GM12878 (cell line): ENCODE measurements around the gene NDUFB1. TPM values are rescaled to one million over a fixed set of nuclear protein-coding genes. Genes with fewer than 3 reads are reported as not detected.

Source experiments
- ATAC-seq: fragments of 200-7000 bp; cut with Tn5 transposase; 3 replicates; pipeline ENCODE4 v1.9.1; 2020; ENCODE audit warnings: mild to moderate bottlenecking, moderate library complexity
- BruUV-seq: library from RNA; stranded (reverse); fragments of 400-500 nt; replicated peaks from 2 replicates; lab custom pipeline; 2021; lab: Mats Ljungman, UMichigan
- CTCF ChIA-PET: fragments of 300-600 bp; sonication (Branson Sonifier 250); formaldehyde crosslinking; extraction: SDS; loops from one replicate; lab custom pipeline; 2021; ENCODE audit warnings: inconsistent platforms; lab: Yijun Ruan, JAX
- POLR2A ChIA-PET: fragments of 350-600 bp; formaldehyde crosslinking; extraction: SDS; loops from one replicate; lab custom pipeline; 2021; ENCODE audit warnings: inconsistent platforms; lab: Charles Lee
- RAD21 ChIA-PET: fragments of 300-600 bp; sonication (Branson Sonifier 250); formaldehyde crosslinking; loops from one replicate; lab custom pipeline; 2023; ENCODE audit warnings: antibody characterized with exemption; ENCODE audit not compliant: unreplicated experiment; lab: Charles Lee
- SMC1A ChIA-PET: fragments of 300-600 bp; sonication (Branson Sonifier 250); formaldehyde crosslinking; loops from one replicate; lab custom pipeline; 2023; ENCODE audit not compliant: unreplicated experiment, uncharacterized antibody; lab: Charles Lee
- DNase-seq: peaks from one replicate; pipeline ENCODE4 v3.0.0-alpha.2; 2011; ENCODE audit warnings: low read depth, low spot score
- FAIRE-seq: peaks from 3 replicates; lab custom pipeline; 2011; peaks lifted over from hg19 to GRCh38; lab: Jason Lieb, UNC
- H2AFZ ChIP-seq: 2 replicates; pipeline ENCODE4 v1.6.0; 2011; ENCODE audit warnings: low read depth, low read length, control low read depth; ENCODE audit not compliant: control insufficient read depth
- H3K27ac ChIP-seq: 2 replicates; pipeline ENCODE4 v1.5.1; 2011; ENCODE audit warnings: control low read depth; ENCODE audit not compliant: control insufficient read depth, insufficient read depth
- H3K27me3 ChIP-seq, 2 experiments: replicated peaks in 1 of 2; 2 replicates each; pipeline versions ENCODE4 v1.6.0 to v1.6.1; 2011; ENCODE audit warnings: low read length in 1 of 2; ENCODE audit not compliant: control insufficient read depth in 2 of 2, insufficient read depth in 2 of 2
- H3K36me3 ChIP-seq, 2 experiments: 2 replicates each; pipeline ENCODE4 v1.5.1; 2011; ENCODE audit warnings: low read length in 1 of 2; ENCODE audit not compliant: control insufficient read depth in 2 of 2, insufficient read depth in 2 of 2
- H3K4me1 ChIP-seq: 2 replicates; pipeline ENCODE4 v1.6.1; 2011; ENCODE audit warnings: mild to moderate bottlenecking, low read length, moderate library complexity, mixed read lengths; ENCODE audit not compliant: control insufficient read depth, insufficient read depth
- H3K4me2 ChIP-seq: 2 replicates; pipeline ENCODE4 v1.6.0; 2011; ENCODE audit warnings: control low read depth; ENCODE audit not compliant: control insufficient read depth, insufficient read depth
- H3K4me3 ChIP-seq: fragments of 200-600 bp; sonication (generic); 2 replicates; pipeline ENCODE4 v1.5.1; 2016
- H3K79me2 ChIP-seq: 2 replicates; pipeline ENCODE4 v1.6.0; 2011; ENCODE audit warnings: low read length; ENCODE audit not compliant: control insufficient read depth, insufficient read depth
- H3K9ac ChIP-seq: 2 replicates; pipeline ENCODE4 v1.8.0; 2011; ENCODE audit warnings: low read length, control low read depth, mixed read lengths; ENCODE audit not compliant: control insufficient read depth, insufficient read depth
- H3K9me3 ChIP-seq: replicated peaks from 3 replicates; pipeline ENCODE4 v1.5.1; 2011; ENCODE audit warnings: mild to moderate bottlenecking, low read length; ENCODE audit not compliant: control insufficient read depth, insufficient read depth
- H4K20me1 ChIP-seq: 2 replicates; pipeline ENCODE4 v1.6.0; 2011; ENCODE audit not compliant: control insufficient read depth, insufficient read depth
- BMI1 ChIP-seq: fragments of 450-650 bp; IDR thresholded peaks from 2 replicates; pipeline ENCODE4 v1.6.1; 2016; ENCODE audit warnings: mild to moderate bottlenecking, moderate library complexity, borderline replicate concordance
- EP300 ChIP-seq, 2 experiments: fragments of 150-350 bp in 1 of 2; IDR thresholded peaks; 2 replicates each; pipeline ENCODE4 v1.6.1; 2011 to 2012; ENCODE audit warnings: low read depth in 2 of 2, low read length in 2 of 2, borderline replicate concordance in 1 of 2, improper control_type of control experiment in 1 of 2, inconsistent platforms in 1 of 2; ENCODE audit not compliant: control insufficient read depth in 1 of 2
- EZH2 ChIP-seq: IDR thresholded peaks from 2 replicates; pipeline ENCODE4 v1.6.1; 2012; ENCODE audit warnings: low read depth, mild to moderate bottlenecking, control low read depth, inconsistent platforms, low read length, borderline replicate concordance; ENCODE audit not compliant: control insufficient read depth
- HDAC2 ChIP-seq: fragments of 200-600 bp; sonication (generic); IDR thresholded peaks from 2 replicates; pipeline ENCODE4 v1.6.1; 2017
- MEF2A ChIP-seq: IDR thresholded peaks from 2 replicates; pipeline ENCODE4 v1.6.1; 2011; ENCODE audit warnings: low read depth, mild to moderate bottlenecking, low read length, moderate library complexity; ENCODE audit not compliant: insufficient read depth
- POU2F2 ChIP-seq: IDR thresholded peaks from 3 replicates; pipeline ENCODE4 v1.6.1; 2011; ENCODE audit warnings: low read depth, mild to moderate bottlenecking, low read length, borderline replicate concordance
- RBBP5 ChIP-seq: fragments of 200-600 bp; sonication (generic); conservative IDR thresholded peaks from 2 replicates; pipeline ENCODE4 v1.6.1; 2016
- SMC3 ChIP-seq: IDR thresholded peaks from 2 replicates; pipeline ENCODE4 v1.6.1; 2011; ENCODE audit warnings: low read length, improper control_type of control experiment, borderline replicate concordance
- SUPT20H ChIP-seq: IDR thresholded peaks from 2 replicates; pipeline ENCODE4 v1.6.1; 2011; ENCODE audit warnings: low read depth, mild to moderate bottlenecking, low read length, moderate library complexity, borderline replicate concordance; ENCODE audit not compliant: control insufficient read depth
- ZNF384 ChIP-seq: IDR thresholded peaks from 2 replicates; pipeline ENCODE4 v1.6.1; 2012; ENCODE audit warnings: low read depth, mild to moderate bottlenecking, low read length, improper control_type of control experiment, borderline replicate concordance
- WGBS: methylation state at CpG from one replicate; pipeline ENCODE4 v1.1.6; 2016; ENCODE audit warnings: low lambda C conversion rate; ENCODE audit not compliant: insufficient replicate concordance, insufficient coverage; ENCODE audit errors: missing lambda C conversion rate; 5-methylcytosine and 5-hydroxymethylcytosine counted together
- in situ Hi-C: fragments of 300-500 bp; cut with MboI; formaldehyde crosslinking; loops from 9 replicates; pipeline ENCODE4 v1.14.3; 2018; ENCODE audit warnings: mixed read lengths
- intact Hi-C: fragments of 100-400 bp; cut with micrococcal nuclease; formaldehyde crosslinking; loops from one replicate; pipeline ENCODE4 v1.14.2; 2022; ENCODE audit not compliant: unreplicated experiment
- polyA plus RNA-seq, 11 experiments: library from polyadenylated mRNA; depleted of rRNA in 4 of 11; unstranded in 6 of 11; stranded (reverse) in 5 of 11; fragments of >200 nt; fragmentation: Nextera tagmentation in 4 of 11; fragmentation: Illumina TruSeq in 1 of 11; extraction: Ambion mirVana in 4 of 11; extraction: Trizol in 1 of 11; gene quantifications; 1 replicate in 1 of 11; 2 replicates in 10 of 11; pipeline versions ENCODE4 v1.2.1 to v1.2.3, GENCODE V29; 2011 to 2016; ENCODE audit warnings: inconsistent platforms in 2 of 11, missing spikeins in 2 of 11, low read depth in 1 of 11
- total RNA-seq, 4 experiments: library from RNA; depleted of rRNA in 3 of 4; stranded (reverse); fragments of >200 nt in 3 of 4; fragmentation: Illumina TruSeq in 1 of 4; extraction: Trizol in 1 of 4; gene quantifications; 2 replicates each; pipeline versions ENCODE4 v1.2.1 to v1.2.3, GENCODE V29; 2013 to 2021
- TF ChIP-seq, protein P1 (sequence below): fragments of 450-650 bp; formaldehyde crosslinking; IDR thresholded peaks from 2 replicates; pipeline ENCODE4 v1.5.0; 2022; ENCODE audit warnings: mild to moderate bottlenecking, missing genetic modification characterization
- TF ChIP-seq, protein P2 (sequence below): fragments of 450-650 bp; IDR thresholded peaks from 2 replicates; pipeline ENCODE4 v1.6.1; 2016; ENCODE audit warnings: mild to moderate bottlenecking
- TF ChIP-seq, protein P3 (sequence below): fragments of 450-650 bp; IDR thresholded peaks from 2 replicates; pipeline ENCODE4 v1.6.1; 2018; ENCODE audit warnings: borderline replicate concordance, mild to moderate bottlenecking; ENCODE audit not compliant: partially characterized antibody

NDUFB1 gene
- total and polyA plus RNA-seq, 10 of the 15 experiments (the other 5 are each of a cell fraction or from before 2014, with no cell fraction given), result 132 to 919 (median 561) TPM

DNA sequence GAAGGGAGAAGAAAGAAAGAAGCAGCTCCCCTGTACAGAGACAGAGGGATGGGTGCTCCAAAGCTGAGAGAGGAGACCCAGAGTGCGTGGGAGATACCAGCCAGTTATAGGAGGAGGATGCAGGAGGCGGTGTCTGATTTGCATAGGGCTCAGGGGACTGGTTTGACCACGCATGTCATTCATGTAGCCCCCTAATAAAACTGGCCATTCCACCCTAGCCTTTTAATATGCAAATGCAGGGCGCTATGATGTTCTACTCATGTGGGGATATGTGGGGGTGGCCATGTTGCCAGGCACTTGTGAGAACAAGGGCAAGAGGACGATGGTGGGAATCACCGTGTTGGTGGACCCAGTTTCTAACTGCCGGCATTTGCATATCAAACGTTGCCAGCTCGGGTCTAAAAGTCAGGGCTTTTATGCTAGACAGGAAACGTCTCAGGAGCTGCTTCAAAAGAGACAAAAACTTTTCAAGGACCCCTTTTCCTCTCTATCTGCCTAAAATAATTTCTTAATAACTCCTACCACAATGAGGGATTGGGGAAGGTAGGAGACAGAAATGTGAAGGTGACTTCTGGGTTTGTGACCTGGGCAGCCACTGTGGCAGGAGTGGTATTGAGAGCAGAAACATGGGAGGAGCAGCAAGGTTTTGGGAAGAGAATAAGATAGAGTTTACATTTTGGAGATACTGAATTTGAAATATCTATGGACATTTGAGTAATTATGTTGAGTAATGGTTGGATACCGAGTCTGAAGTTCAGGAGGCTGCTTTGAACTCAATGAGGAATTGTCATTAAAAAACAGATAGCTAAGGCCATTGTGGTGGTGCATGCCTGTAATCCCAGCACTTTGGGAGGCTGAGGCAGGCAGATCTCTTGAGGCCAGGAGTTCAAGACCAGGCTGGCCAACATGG lies 12.9 kb downstream of the NDUFB1 start:
- in situ Hi-C loops, result no loop called here
- CTCF ChIA-PET, result interaction anchor here (0.6 to 4.9 kb wide), 5 partner anchors 8 to 63 kb away, joined by 3 to 143 read pairs (median 4); partner anchors contain the start of genes CPSF2 and NDUFB1
- Histone ChIP-seq H3K9ac (no peak overlapping the region), H2AFZ (peak overlapping the region; percentile 80), H3K79me2 (peaks cover 15% of the 10 kb centered on the region), H3K4me3 (no peak overlapping the region), H3K4me2 (peak overlapping the region; percentile 36), H3K27ac (no peak overlapping the region), H3K4me1 (no peaks in the 10 kb centered on the region; the same call in 1 of the 2 replicates), H3K9me3 (no peaks in the 10 kb centered on the region), H3K36me3 (no peaks in the 10 kb centered on the region), H3K27me3 (no peaks in the 10 kb centered on the region), H4K20me1 (no peaks in the 10 kb centered on the region)
- no peak; the same call in 2 of the 3 replicates for ATAC-seq
- RAD21 ChIA-PET, result interaction anchor here (1.3 to 3.1 kb wide), 2 partner anchors 15 to 68 kb away, joined by 3 to 28 read pairs; partner anchors contain the start of genes CPSF2 and NDUFB1
- BruUV-seq, result no TSS peak
- SMC1A ChIA-PET, result interaction anchor here (0.9 to 1.7 kb wide), 3 partner anchors 9 to 12 kb away, joined by 3 to 7 read pairs (median 7); partner anchors contain the start of genes CPSF2 and NDUFB1
- WGBS, result 10% methylated on average over 11 of the region's 11 CpGs
- POLR2A ChIA-PET, result interaction anchor here (4.7 kb wide), 1 partner anchor 13 kb away, joined by 45 read pairs; the partner anchor contains the start of genes CPSF2 and NDUFB1
- no peak for DNase-seq
- FAIRE-seq, result no peak
- intact Hi-C loops, result loop anchor here (5.0 kb wide), 1 partner anchor 66 kb away; the partner anchor contains the start of gene TRIP11
- TF ChIP-seq SUPT20H (no peak), RBBP5 (no peak), BMI1 (no peak), HDAC2 (no peak), EZH2 (no peak), EP300 (IDR thresholded peaks at IDR 0.05; ENCODE audit: borderline replicate concordance in 1 of 2, control insufficient read depth in 1 of 2, low read depth in 2 of 2, low read length in 2 of 2) (no peak), SMC3 (no peak), POU2F2 (peak; percentile 92), MEF2A (no peak), ZNF384 (no peak)
- TF ChIP-seq, protein P1, sequence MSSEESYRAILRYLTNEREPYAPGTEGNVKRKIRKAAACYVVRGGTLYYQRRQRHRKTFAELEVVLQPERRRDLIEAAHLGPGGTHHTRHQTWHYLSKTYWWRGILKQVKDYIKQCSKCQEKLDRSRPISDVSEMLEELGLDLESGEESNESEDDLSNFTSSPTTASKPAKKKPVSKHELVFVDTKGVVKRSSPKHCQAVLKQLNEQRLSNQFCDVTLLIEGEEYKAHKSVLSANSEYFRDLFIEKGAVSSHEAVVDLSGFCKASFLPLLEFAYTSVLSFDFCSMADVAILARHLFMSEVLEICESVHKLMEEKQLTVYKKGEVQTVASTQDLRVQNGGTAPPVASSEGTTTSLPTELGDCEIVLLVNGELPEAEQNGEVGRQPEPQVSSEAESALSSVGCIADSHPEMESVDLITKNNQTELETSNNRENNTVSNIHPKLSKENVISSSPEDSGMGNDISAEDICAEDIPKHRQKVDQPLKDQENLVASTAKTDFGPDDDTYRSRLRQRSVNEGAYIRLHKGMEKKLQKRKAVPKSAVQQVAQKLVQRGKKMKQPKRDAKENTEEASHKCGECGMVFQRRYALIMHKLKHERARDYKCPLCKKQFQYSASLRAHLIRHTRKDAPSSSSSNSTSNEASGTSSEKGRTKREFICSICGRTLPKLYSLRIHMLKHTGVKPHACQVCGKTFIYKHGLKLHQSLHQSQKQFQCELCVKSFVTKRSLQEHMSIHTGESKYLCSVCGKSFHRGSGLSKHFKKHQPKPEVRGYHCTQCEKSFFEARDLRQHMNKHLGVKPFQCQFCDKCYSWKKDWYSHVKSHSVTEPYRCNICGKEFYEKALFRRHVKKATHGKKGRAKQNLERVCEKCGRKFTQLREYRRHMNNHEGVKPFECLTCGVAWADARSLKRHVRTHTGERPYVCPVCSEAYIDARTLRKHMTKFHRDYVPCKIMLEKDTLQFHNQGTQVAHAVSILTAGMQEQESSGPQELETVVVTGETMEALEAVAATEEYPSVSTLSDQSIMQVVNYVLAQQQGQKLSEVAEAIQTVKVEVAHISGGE (CRISPR knock-in tag), result no peak
- TF ChIP-seq, protein P2, sequence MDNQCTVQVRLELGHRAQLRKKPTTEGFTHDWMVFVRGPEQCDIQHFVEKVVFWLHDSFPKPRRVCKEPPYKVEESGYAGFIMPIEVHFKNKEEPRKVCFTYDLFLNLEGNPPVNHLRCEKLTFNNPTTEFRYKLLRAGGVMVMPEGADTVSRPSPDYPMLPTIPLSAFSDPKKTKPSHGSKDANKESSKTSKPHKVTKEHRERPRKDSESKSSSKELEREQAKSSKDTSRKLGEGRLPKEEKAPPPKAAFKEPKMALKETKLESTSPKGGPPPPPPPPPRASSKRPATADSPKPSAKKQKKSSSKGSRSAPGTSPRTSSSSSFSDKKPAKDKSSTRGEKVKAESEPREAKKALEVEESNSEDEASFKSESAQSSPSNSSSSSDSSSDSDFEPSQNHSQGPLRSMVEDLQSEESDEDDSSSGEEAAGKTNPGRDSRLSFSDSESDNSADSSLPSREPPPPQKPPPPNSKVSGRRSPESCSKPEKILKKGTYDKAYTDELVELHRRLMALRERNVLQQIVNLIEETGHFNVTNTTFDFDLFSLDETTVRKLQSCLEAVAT, result peak; percentile 67; the same call in 1 of the 2 replicates
- TF ChIP-seq, protein P3, sequence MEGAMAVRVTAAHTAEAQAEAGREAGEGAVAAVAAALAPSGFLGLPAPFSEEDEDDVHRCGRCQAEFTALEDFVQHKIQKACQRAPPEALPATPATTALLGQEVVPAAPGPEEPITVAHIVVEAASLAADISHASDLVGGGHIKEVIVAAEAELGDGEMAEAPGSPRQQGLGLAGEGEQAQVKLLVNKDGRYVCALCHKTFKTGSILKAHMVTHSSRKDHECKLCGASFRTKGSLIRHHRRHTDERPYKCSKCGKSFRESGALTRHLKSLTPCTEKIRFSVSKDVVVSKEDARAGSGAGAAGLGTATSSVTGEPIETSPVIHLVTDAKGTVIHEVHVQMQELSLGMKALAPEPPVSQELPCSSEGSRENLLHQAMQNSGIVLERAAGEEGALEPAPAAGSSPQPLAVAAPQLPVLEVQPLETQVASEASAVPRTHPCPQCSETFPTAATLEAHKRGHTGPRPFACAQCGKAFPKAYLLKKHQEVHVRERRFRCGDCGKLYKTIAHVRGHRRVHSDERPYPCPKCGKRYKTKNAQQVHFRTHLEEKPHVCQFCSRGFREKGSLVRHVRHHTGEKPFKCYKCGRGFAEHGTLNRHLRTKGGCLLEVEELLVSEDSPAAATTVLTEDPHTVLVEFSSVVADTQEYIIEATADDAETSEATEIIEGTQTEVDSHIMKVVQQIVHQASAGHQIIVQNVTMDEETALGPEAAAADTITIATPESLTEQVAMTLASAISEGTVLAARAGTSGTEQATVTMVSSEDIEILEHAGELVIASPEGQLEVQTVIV, result no peak
